Measurements from ENCODE around the gene RXRG. TPM values are rescaled to one million over a fixed set of nuclear protein-coding genes. Genes with fewer than 3 reads are reported as not detected.

Gene RXRG
- total and polyA plus RNA-seq, 3 experiments from 2014 or later: not detected

DNA sequence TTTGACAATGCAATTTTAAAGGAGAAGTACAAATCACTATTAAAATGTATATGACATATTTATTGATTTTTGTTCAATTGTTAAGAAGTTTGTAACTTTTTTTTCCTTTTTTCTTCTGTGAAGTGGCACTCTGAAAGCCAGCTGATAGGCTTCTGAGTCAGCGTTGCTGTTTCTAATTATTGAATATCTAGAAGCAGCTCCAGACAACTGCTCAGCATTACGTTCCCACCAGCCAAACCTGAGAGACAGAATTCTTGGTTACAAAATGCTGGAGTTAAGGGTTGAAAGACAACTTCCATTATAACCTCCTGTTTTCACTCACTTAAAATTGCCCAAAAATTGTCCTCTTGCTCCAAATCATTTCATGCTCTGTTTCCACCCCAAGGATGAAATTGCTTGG is 57.0 kb downstream of the RXRG start:
- no peak overlapping the region for H3K27ac ChIP-seq (ENCODE audit: low read depth, low read length)
- H3K27me3 ChIP-seq (ENCODE audit: insufficient read depth, low read length, poor library complexity, severe bottlenecking): peaks cover 7% of the 10 kb centered on the region
- no peak overlapping the region for H3K4me3 Mint-ChIP-seq
- H3K36me3 Mint-ChIP-seq: no peaks in the 10 kb centered on the region
- H3K27me3 Mint-ChIP-seq: peaks cover 26 to 82% of the 10 kb centered on the region in 2 donors
- H3K4me3 ChIP-seq (ENCODE audit: low read length): no peak overlapping the region
- ChIA-PET CTCF (interaction anchor here (0.8 to 15.4 kb wide), 3 partner anchors 17 to 205 kb away, joined by 3 to 276 read pairs (median 3); no protein-coding TSS in a partner anchor), POLR2A (no interaction called here)
- H3K4me1 ChIP-seq (ENCODE audit: insufficient read depth, low read length): peaks cover 8% of the 10 kb centered on the region
- H3K9me3 Mint-ChIP-seq: peaks cover 0 to under 1% (median 0%) of the 10 kb centered on the region in 5 donors
- no peaks in the 10 kb centered on the region for H3K9me3 ChIP-seq (ENCODE audit: low read length)
- no peaks in the 10 kb centered on the region for H3K36me3 ChIP-seq (ENCODE audit: insufficient read depth, low read length)
- DNase-seq: no peak
- H3K27ac Mint-ChIP-seq: no peak overlapping the region
- peaks cover 4 to 6% (median 5%) of the 10 kb centered on the region in 3 donors for H3K4me1 Mint-ChIP-seq

DNA sequence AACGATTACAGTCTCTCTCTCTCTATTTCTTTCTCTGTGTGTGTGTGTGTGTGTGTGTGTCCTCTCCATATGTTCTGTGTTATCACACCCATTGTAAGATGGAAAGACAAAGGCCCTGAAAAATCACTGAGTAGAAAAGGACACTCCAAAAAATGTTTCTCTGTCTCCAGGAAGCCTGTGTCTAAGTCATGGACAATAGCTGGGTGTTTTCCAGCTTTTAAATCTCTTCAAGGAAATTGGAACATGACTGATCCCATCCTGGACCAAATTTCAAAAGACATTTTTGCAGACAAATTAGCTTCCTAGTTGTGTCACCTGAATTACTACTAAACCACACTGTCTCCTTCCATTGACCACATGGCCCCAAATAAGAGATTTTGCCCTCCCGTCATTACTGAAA is 57.4 kb downstream of the RXRG start:
- no peak overlapping the region for H3K27ac Mint-ChIP-seq
- Histone ChIP-seq H3K27me3 (ENCODE audit: insufficient read depth, low read length, poor library complexity, severe bottlenecking) (peaks cover 7% of the 10 kb centered on the region), H3K27ac (ENCODE audit: low read depth, low read length) (no peak overlapping the region), H3K36me3 (ENCODE audit: insufficient read depth, low read length) (no peaks in the 10 kb centered on the region), H3K4me3 (ENCODE audit: low read length) (no peak overlapping the region), H3K9me3 (ENCODE audit: low read length) (no peaks in the 10 kb centered on the region), H3K4me1 (ENCODE audit: insufficient read depth, low read length) (peaks cover 5% of the 10 kb centered on the region)
- no peak for DNase-seq
- peaks cover 21 to 81% of the 10 kb centered on the region in 2 donors for H3K27me3 Mint-ChIP-seq
- H3K9me3 Mint-ChIP-seq: no peaks in the 10 kb centered on the region
- peaks cover 0 to 1% (median under 1%) of the 10 kb centered on the region in 3 donors for H3K4me1 Mint-ChIP-seq
- ChIA-PET POLR2A (no interaction called here), CTCF (interaction anchor here (0.8 to 15.4 kb wide), 2 partner anchors 19 to 206 kb away, joined by 3 to 276 read pairs; no protein-coding TSS in a partner anchor)
- H3K36me3 Mint-ChIP-seq: no peaks in the 10 kb centered on the region
- no peak overlapping the region for H3K4me3 Mint-ChIP-seq

DNA sequence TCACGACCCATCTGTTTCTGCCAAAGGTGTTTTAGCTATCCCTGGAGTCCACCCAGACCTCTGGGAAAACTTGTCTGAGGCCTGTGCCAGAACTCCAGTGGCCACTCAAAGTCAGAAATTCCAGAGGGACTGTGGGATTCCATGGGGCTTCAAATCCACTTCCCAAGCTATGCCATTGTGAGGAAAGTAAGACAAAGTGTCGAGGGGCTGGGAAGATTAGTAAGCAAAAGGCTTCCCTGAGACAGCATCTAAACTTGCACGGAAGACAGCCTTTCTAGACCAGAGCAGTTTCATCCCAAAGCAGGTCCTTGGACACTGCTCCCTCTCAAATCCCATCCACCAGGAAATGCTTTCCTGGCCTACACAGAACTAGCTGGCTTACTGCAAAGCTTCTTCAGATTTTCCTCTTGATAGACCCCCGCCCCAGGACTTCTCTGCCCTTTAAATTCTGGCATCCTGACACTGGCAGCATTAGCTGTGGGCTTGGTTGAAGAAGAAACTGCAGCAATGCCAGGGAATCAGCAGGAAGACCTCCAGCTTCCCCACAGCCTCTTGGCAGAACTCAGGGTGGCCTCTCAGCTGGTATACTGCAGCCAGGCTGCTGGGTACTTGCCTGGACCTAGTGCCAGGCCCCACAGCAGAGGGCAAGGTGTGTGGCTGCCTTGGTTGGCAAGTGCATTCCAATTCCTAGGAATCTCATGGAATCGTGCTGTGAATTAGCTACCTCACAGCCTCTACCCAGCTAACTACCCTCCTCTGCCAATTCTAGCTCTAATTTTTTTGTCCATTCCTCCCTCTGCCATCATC is 61.1 kb downstream of the RXRG start:
- peak overlapping the region in 1 of 8 donors; percentile 55 for H3K27ac Mint-ChIP-seq
- Histone ChIP-seq H3K4me3 (ENCODE audit: low read length) (no peak overlapping the region), H3K27ac (ENCODE audit: low read depth, low read length) (no peak overlapping the region), H3K4me1 (ENCODE audit: insufficient read depth, low read length) (no peaks in the 10 kb centered on the region), H3K9me3 (ENCODE audit: low read length) (no peaks in the 10 kb centered on the region), H3K27me3 (ENCODE audit: insufficient read depth, low read length, poor library complexity, severe bottlenecking) (no peaks in the 10 kb centered on the region), H3K36me3 (ENCODE audit: insufficient read depth, low read length) (no peaks in the 10 kb centered on the region)
- H3K4me3 Mint-ChIP-seq: no peak overlapping the region
- POLR2A ChIA-PET: no interaction called here
- no peaks in the 10 kb centered on the region for H3K36me3 Mint-ChIP-seq
- H3K27me3 Mint-ChIP-seq: peaks cover 18 to 69% of the 10 kb centered on the region in 2 donors
- CTCF ChIA-PET: interaction anchor here (0.7 to 6.1 kb wide), 4 partner anchors 8 to 15 kb away, joined by 4 to 52 read pairs (median 6); no protein-coding TSS in a partner anchor
- no peak for DNase-seq
- no peaks in the 10 kb centered on the region for H3K9me3 Mint-ChIP-seq
- H3K4me1 Mint-ChIP-seq: no peaks in the 10 kb centered on the region

DNA sequence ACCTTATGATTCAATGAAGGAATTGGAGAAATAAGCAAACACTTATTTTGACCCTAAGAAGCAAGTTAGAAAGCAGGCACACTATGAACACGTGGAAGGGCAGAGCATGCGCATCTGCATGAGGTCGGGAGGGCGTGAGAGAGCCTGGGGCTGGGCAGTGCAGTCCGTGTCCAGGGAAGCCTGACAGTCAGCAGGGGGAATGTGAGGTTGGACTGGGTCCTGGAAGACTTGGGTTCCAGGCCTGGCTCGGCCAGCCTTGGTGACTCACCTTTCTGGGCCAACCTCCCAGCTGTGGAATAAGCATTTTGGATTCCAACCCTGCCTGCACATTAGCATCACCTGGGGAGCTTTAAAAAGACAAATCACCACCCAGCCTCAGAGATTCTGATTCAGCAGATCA is 61.9 kb downstream of the RXRG start:
- Histone ChIP-seq H3K27me3 (ENCODE audit: insufficient read depth, low read length, poor library complexity, severe bottlenecking) (no peaks in the 10 kb centered on the region), H3K4me3 (ENCODE audit: low read length) (no peak overlapping the region), H3K27ac (ENCODE audit: low read depth, low read length) (no peak overlapping the region), H3K9me3 (ENCODE audit: low read length) (no peaks in the 10 kb centered on the region), H3K4me1 (ENCODE audit: insufficient read depth, low read length) (no peaks in the 10 kb centered on the region), H3K36me3 (ENCODE audit: insufficient read depth, low read length) (no peaks in the 10 kb centered on the region)
- Mint-ChIP-seq H3K27ac (no peak overlapping the region), H3K27me3 (peaks cover 21 to 61% of the 10 kb centered on the region in 2 donors), H3K4me1 (no peaks in the 10 kb centered on the region), H3K4me3 (no peak overlapping the region), H3K9me3 (no peaks in the 10 kb centered on the region), H3K36me3 (no peaks in the 10 kb centered on the region)
- ChIA-PET POLR2A (no interaction called here), CTCF (interaction anchor here (0.8 to 6.1 kb wide), 3 partner anchors 9 to 209 kb away, joined by 3 to 52 read pairs (median 6); no protein-coding TSS in a partner anchor)
- DNase-seq: no peak

DNA sequence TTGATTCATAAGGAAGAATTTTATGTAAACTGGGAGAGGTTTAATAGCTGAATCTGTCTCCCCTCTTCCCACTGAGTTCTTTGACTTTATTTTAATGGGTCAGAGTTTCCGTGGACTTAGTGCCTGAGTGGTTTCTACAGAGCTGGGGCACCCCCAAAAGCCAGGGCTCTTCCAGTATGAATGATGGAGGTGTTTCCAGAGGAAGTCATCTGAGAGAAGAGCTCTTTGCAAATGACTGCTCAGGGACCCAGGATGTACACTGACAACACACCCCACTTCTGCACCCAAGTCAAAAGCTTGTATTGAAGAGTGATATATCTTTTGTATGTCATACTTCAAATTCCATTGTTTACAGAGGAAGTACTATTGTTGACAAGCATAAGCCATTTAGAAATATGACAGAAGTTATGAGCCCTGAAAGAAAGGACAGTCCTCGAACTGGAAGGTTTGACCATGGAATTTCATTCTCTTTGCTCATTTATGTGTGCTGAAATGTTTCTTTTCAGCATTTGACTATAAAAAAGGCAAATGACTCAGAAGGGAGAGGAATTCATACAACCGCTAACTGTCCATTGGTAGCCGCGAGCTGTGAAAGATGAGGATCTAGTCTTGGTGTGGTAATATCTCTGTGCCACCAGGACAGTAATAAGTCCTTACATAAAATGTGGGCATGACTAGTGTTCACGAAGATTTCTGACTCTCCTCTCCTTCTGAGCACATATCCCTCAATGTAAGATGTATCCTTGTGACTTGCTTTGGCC is 63.0 kb downstream of the RXRG start:
- H3K27me3 ChIP-seq (ENCODE audit: insufficient read depth, low read length, poor library complexity, severe bottlenecking): no peaks in the 10 kb centered on the region
- POLR2A ChIA-PET: no interaction called here

DNA sequence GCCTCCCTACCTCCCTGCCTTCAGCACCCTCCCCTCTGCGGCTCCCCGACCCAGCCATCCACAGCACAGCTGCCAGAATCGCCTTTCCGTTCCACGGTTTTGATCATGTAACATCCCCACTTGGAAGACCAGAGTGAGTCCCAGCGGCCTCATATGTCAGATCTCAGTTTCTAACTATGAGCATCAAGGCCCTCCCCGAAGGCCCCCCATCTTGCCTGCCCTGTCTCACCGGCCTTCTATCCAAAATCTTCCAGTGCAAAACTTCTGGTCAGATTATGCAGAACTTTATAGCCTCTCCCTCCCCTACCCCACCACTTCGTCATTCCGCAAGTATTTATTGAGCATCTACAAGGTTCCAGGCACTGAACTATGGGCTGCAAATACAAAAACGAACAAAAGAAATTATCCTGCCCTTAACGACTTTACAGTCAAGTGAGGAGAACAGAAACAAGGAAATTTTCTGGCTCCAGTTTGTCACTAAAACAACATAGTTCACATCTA is 68.1 kb downstream of the RXRG start:
- Histone ChIP-seq H3K9me3 (ENCODE audit: low read length) (no peaks in the 10 kb centered on the region), H3K36me3 (ENCODE audit: insufficient read depth, low read length) (no peaks in the 10 kb centered on the region), H3K27me3 (ENCODE audit: insufficient read depth, low read length, poor library complexity, severe bottlenecking) (peaks cover 18% of the 10 kb centered on the region), H3K27ac (ENCODE audit: low read depth, low read length) (no peak overlapping the region), H3K4me1 (ENCODE audit: insufficient read depth, low read length) (peaks cover 20% of the 10 kb centered on the region), H3K4me3 (ENCODE audit: low read length) (no peak overlapping the region)
- H3K27me3 Mint-ChIP-seq: peaks cover 53 to 65% of the 10 kb centered on the region in 2 donors
- ChIA-PET POLR2A (no interaction called here), CTCF (interaction anchor here (2.4 to 2.7 kb wide), 2 partner anchors 9 to 16 kb away, joined by 11 to 22 read pairs; no protein-coding TSS in a partner anchor)
- peak overlapping the region in 1 of 8 donors; percentile 52 for H3K27ac Mint-ChIP-seq
- peaks cover 0 to 4% (median 0%) of the 10 kb centered on the region in 5 donors for H3K9me3 Mint-ChIP-seq
- DNase-seq: no peak
- H3K4me3 Mint-ChIP-seq: peak overlapping the region; percentile 1 to 90 (median 77)
- no peaks in the 10 kb centered on the region for H3K36me3 Mint-ChIP-seq
- H3K4me1 Mint-ChIP-seq: peaks cover 15 to 19% (median 19%) of the 10 kb centered on the region in 3 donors

More for the DNA sequence above, 63.0 kb downstream of the RXRG start:
- H3K4me3 ChIP-seq (ENCODE audit: low read length): no peak overlapping the region
- no peaks in the 10 kb centered on the region for H3K36me3 ChIP-seq (ENCODE audit: insufficient read depth, low read length)
- CTCF ChIA-PET: interaction anchor here (2.2 to 6.1 kb wide), 2 partner anchors 13 to 210 kb away, joined by 6 to 52 read pairs; no protein-coding TSS in a partner anchor
- DNase-seq: no peak
- peaks cover 0 to under 1% (median 0%) of the 10 kb centered on the region in 5 donors for H3K9me3 Mint-ChIP-seq
- H3K4me1 Mint-ChIP-seq: peaks cover 3 to 4% (median 3%) of the 10 kb centered on the region in 3 donors
- peak overlapping the region in 1 of 8 donors; percentile 2 for H3K27ac Mint-ChIP-seq
- H3K27ac ChIP-seq (ENCODE audit: low read depth, low read length): no peak overlapping the region
- H3K4me3 Mint-ChIP-seq: no peak overlapping the region
- H3K4me1 ChIP-seq (ENCODE audit: insufficient read depth, low read length): peaks cover 2% of the 10 kb centered on the region
- H3K27me3 Mint-ChIP-seq: peaks cover 26 to 55% of the 10 kb centered on the region in 2 donors
- H3K36me3 Mint-ChIP-seq: no peaks in the 10 kb centered on the region
- no peaks in the 10 kb centered on the region for H3K9me3 ChIP-seq (ENCODE audit: low read length)

DNA sequence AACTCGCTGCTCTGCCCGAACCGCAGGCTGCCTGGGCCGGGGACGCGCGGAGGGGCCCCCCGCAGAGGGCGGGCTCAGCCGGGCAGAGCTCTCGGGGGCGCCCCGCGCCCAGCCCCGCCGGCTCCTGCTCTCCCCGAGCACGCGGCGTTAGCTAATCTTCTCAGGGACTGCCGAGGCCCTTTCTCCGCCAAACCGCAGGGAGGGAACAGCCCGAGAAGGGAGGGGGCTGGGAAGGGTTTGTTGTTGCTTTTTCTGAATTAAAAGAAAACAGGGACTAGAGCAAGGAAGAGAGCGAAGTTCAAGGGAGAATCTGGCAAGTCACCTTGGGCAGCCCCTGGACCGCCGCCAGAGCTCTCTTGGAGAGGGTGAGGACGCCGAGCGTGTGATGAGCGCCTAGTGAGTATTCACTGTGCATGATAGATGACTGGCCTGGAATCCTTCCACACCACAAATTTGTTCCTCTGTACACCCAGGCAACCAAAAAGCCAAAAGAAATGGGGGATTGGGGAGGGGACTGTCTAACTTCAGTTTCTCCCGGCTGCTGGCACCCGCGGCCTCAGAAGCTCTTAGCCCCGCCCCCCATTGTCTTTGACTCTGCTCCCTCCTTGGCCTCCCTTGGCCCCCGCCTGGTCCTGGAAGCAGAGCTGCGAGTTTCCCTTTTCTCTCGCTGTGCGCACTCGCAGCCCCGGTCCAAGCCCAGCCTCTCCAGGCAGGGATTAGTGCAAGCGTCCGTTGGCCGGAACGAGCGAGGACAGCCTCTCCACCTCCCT is 68.7 kb downstream of the RXRG start:
- H3K27ac Mint-ChIP-seq: peak overlapping the region in 1 of 8 donors; percentile 52
- Histone ChIP-seq H3K27me3 (ENCODE audit: insufficient read depth, low read length, poor library complexity, severe bottlenecking) (peaks cover 18% of the 10 kb centered on the region), H3K4me3 (ENCODE audit: low read length) (no peak overlapping the region), H3K4me1 (ENCODE audit: insufficient read depth, low read length) (peaks cover 20% of the 10 kb centered on the region), H3K27ac (ENCODE audit: low read depth, low read length) (no peak overlapping the region), H3K9me3 (ENCODE audit: low read length) (no peaks in the 10 kb centered on the region), H3K36me3 (ENCODE audit: insufficient read depth, low read length) (no peaks in the 10 kb centered on the region)
- ChIA-PET POLR2A (no interaction called here), CTCF (interaction anchor here (2.0 to 2.7 kb wide), 3 partner anchors 8 to 16 kb away, joined by 5 to 22 read pairs (median 11); no protein-coding TSS in a partner anchor)
- peaks cover 53 to 69% of the 10 kb centered on the region in 2 donors for H3K27me3 Mint-ChIP-seq
- H3K4me1 Mint-ChIP-seq: peaks cover 15 to 19% (median 19%) of the 10 kb centered on the region in 3 donors
- peaks cover 0 to 4% (median 0%) of the 10 kb centered on the region in 5 donors for H3K9me3 Mint-ChIP-seq
- no peak for DNase-seq
- peaks cover 0 to under 1% (median 0%) of the 10 kb centered on the region in 3 donors for H3K36me3 Mint-ChIP-seq
- peak overlapping the region; percentile 1 to 90 (median 77) for H3K4me3 Mint-ChIP-seq
